SHP77 (cell line): ENCODE data around the gene GPC5.
"Not testable (repeated sequence)": the region's sequence is repeated elsewhere in the genome, so short reads cannot be mapped to it uniquely, and the experiment has no call there.

Experiments used
- DNase-seq, 2 experiments: peaks; one replicate each; lab custom pipeline; 2025; lab: John Stamatoyannopoulos, UW

The GPC5 gene

GRCh38 chr13:92265408-92265807, 867.0 kb downstream of the GPC5 start:
- no peak for DNase-seq

DNA sequence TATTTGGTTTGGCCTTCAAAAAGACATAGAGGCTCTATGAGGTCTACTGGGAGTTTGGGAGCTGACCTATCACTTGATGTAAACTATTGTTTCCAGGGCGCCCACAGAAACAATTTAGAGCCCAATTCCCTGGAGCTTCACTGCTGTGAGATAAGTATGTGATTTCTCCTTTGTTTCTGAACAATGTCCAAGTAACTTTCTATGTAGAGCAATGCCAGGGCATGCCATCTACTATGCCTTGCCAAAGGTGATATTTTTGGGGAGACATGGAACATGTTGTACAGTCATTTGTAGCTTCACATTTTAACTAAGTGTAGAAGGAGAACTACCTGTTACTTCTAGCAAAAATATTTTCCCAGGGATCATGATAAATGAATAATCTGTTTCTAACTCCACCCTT, 872.6 kb downstream of the GPC5 start:
- DNase-seq, result no peak

DNA sequence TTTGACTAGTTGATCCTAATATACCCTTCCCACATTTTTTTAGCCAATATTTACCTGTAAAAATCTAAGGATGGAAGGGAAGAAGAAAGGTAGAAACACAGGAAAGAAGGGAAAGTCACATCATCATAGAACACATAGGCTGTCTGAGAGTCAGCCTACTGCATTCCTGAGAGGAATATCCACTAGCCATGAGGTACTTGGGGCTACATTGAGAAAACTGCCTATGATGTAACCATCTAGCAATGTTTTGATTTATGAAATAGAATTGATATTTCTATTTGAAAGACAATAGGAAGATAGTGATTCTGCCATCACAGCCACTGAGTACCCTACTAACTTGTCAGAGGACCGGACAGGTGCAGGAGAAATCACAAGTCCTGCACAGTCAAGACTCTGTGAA, 873.8 kb downstream of the GPC5 start:
- DNase-seq, result no peak

GRCh38 chr13:92280986-92281385, 882.6 kb downstream of the GPC5 start:
- not testable (repeated sequence) for DNase-seq

DNA sequence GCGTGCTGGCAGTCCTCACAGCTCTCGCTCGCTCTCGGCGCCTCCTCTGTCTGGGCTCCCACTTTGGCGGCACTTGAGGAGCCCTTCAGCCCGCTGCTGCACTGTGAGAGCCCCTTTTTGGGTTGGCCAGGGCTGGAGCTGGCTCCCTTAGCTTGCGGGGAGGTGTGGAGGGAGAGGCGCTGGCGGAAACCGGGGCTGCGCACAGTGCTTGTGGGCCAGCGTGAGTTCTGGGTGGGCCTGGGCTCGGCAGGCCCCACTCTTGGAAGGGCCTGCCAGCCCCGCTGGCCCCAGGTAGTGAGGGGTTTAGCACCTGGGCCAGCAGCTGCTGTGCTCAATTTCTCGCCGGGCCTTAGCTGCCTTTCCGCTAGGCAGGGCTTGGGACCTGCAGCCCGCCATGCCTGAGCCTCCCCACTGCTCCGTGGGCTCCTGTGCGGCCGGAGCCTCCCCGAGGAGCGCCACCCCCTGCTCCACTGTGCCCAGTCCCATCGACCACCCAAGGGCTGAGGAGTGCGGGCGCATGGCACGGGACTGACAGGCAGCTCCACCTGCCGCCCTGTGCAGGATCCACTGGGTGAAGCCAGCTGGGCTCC, 892.4 kb downstream of the GPC5 start:
- DNase-seq, result not testable (repeated sequence)

GRCh38 chr13:92294533-92294932, 896.1 kb downstream of the GPC5 start:
- DNase-seq, result not testable (repeated sequence)

DNA sequence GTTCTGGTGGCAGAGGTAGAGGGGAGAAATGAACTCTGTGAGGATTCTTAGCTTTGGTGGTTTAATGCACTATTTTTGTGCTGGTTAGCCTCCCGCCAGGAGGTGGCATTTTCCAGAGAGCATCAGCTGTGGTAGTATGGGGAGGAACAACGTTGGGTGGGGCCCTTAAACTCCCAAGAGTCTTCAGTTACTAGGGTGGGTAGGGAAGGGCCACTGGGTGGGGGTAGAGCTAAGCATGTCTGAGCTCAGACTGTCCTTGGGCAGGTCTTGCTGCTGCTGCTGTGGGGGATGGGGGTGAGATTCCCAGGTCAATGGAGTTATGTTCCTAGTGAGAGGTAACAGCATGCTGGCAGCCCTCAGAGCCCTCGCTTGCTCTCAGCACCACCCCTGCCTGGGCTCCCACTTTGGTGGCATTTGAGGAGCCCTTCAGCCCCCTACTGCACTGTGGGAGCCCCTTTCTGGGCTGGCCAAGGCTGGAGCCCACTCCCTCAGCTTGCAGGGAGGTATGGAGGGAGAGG, 897.8 kb downstream of the GPC5 start:
- not testable (repeated sequence) for DNase-seq

DNA sequence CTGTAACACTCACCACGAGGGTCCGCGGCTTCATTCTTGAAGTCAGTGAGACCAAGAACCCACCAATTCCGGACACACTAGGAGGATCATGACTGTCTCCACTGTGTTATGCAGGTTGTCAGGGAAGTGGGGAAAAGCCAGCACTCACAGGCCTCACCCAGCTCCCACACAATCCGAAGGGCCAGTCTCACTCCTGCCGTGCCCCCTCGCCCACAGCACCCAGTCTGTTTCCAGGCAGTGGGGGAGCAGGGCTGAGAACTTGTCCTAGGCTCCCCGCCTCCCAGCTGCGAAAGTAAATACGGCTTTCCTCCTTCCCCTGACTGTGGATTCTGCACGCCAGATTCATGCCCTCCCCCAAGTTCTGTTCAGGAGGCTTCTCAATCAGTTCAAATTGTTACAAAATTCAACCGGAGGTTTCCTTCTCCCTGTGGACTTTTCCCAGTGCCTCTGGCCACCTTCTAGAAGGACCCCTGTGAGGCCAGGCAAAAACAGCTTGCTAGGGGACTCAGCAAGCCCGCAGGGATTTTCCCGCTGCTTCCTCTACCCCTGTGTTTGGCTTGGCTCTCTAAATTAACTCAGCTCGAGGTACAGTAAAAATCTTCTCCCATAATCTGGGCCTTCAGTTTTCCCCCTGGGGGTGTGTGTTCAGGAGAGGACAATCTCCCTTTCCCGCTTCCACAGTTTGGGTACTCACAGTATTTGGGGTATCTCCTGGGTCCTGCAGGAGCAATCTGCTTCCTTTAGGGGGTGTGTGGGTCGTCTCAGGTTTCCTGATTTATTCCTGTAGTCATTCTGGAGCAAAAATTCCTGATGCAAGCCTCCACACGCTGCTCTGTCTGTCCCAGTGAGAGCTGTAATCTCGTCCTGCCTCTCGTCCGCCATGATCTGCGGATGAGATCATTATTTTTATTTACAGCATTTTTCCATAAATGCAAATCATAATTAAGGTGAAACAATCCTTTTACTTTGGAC, 899.8 kb downstream of the GPC5 start:
- DNase-seq, result no peak

- no peak for DNase-seq
These were observed 902.2 kb downstream of the GPC5 start for GRCh38 chr13:92300651-92301050.

- no peak for DNase-seq
These were observed 905.0 kb downstream of the GPC5 start for GRCh38 chr13:92303428-92303827.

- no peak for DNase-seq
These were observed 909.3 kb downstream of the GPC5 start for GRCh38 chr13:92307752-92308151.

DNA sequence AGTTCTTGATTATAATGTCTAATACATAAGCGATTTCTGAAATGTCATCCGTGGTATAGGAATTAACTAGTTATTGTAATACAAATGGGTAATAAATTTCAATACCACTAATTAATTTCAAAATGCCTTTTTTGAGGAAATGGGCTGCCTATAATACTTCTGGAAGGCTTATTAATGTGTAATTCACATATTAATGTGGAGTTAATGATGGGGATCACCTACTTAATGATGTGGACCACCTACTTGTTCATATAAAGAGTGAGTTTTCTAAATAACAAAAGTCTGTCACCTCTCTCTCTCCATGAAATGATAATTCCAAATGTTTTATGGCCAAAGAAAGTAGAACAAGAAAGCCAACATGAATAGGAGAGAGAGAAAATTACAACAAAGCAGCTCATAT, 914.4 kb downstream of the GPC5 start:
- no peak for DNase-seq

GRCh38 chr13:92313382-92313781, 915.0 kb downstream of the GPC5 start:
- no peak for DNase-seq

DNA sequence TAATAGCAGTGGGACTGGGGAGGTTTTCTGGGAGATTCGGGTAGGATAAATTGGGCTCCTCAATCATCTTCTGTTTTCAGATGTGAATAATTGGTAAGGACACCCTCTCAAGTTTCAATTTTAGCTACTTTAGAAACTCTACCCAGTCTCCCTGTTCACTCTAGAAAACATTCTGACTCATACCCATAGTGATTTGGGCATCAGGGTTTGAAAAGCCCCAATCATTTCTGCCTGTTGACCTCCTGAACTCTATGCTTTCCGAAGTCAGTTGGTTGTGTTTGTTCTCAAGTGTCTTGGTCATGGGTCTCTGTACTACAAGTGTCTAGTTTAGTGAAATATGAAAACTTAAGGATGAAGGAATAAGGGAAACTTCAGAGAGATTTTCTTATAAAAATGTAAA, 916.8 kb downstream of the GPC5 start:
- DNase-seq, result no peak

DNA sequence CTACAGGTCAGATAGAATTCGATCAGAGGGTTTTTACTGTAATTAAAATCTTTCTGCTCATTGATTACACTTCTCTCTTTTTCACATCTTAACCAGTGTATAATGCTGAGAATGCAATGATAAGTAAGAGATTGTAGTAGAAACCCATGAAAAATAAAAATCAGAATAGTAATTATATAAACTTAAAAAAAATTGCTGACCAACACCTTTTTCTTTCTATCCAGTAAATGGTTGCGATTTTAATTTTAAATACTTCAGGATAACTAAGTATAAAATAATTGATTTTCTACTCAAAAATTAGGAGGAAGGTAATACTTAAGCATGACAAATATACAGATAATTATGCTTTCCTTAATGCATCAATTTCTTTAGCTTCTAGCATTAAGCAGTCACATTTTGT, 917.6 kb downstream of the GPC5 start:
- DNase-seq, result no peak

DNA sequence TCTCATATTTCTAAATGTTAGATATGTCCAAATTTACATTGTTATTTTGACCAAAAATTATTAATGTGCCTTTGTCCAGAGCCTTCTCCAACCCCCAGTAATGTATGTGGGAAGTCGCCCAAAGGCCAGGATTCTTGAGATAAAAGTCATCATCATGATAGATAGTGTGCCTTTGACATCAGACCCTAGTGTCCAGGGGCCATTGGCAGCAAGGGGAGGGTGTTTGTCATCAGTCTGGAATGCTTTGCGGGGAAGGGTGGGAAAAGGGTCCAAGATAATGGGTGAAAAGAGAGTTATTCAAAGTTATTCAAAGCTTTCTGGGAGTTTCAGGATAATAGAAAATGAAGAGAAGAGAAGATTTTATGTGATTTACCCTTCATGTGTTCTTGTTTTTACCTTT, 918.6 kb downstream of the GPC5 start:
- no peak for DNase-seq

GRCh38 chr13:92320323-92320722, 921.9 kb downstream of the GPC5 start:
- DNase-seq, result no peak

GRCh38 chr13:92321174-92321573, 922.8 kb downstream of the GPC5 start:
- DNase-seq, result no peak

DNA sequence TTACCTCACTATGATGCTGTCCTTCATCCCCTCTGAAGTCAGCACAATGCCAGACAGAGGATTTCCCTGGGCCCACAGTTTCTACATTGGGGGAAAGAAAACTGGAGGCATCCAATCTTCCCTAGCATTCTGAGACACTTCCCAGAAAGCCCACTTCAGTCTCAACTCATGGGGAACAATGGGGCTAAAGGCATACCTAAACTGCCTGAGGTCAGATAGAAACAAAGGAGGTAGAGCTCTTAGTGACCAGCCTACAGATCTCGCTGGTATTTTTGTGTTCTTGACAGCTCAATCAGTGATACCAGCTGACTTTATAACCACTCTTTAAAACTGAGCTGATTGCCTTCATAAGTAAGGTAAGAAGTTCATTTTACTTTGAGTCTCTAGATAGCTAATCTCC, 947.2 kb downstream of the GPC5 start:
- DNase-seq, result no peak

DNA sequence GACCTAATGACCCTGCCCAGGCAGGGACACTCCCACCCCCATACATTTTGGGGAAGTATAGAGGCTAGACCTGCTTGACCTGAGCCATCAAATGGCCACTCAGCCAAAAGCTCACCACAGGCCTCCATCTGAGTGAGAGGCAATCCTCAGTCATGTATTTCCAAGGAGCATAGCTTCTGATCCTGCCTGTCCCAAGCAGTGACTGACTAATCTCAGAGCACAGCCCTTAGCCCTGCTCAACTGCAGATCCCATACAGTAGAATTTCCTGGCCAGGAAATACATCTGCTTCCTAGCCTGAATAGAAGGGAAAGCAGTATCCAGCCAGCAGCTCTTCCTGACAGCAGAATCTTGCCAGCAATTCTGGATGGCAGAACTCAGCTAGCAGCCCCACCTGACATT, 947.6 kb downstream of the GPC5 start:
- DNase-seq, result no peak

- DNase-seq, result no peak
These were observed 956.2 kb downstream of the GPC5 start for GRCh38 chr13:92354583-92354982.

- DNase-seq, result peak; percentile 26 to 37
These were observed 956.8 kb downstream of the GPC5 start for GRCh38 chr13:92355213-92355612.

GRCh38 chr13:92362717-92363116, 964.3 kb downstream of the GPC5 start:
- no peak for DNase-seq
